Measurements from ENCODE around the gene DLGAP1.
"Not testable (repeated sequence)": the region's sequence is repeated elsewhere in the genome, so short reads cannot be mapped to it uniquely, and the experiment has no call there.

The DLGAP1 gene

GRCh38 chr18:4063545-4063944, 391.6 kb downstream of the DLGAP1 start:
- DNase-seq, result no peak

- DNase-seq, result peak; percentile 1
Measured at GRCh38 chr18:4060427-4061281, 394.5 kb downstream of the DLGAP1 start.

GRCh38 chr18:4058179-4058578, 396.9 kb downstream of the DLGAP1 start:
- DNase-seq, result no peak

GRCh38 chr18:4040391-4041092, 414.6 kb downstream of the DLGAP1 start:
- no peak for DNase-seq

GRCh38 chr18:4035521-4035920, 419.6 kb downstream of the DLGAP1 start:
- no peak for DNase-seq

GRCh38 chr18:4034815-4035214, 420.3 kb downstream of the DLGAP1 start:
- DNase-seq, result not testable (repeated sequence)

GRCh38 chr18:4026542-4026941, 428.6 kb downstream of the DLGAP1 start:
- no peak for DNase-seq

GRCh38 chr18:4024702-4025101, 430.4 kb downstream of the DLGAP1 start:
- DNase-seq, result no peak

- not testable (repeated sequence) for DNase-seq
Measured at GRCh38 chr18:4022749-4023148, 432.4 kb downstream of the DLGAP1 start.

GRCh38 chr18:4020026-4020425, 435.1 kb downstream of the DLGAP1 start:
- DNase-seq, result no peak

- DNase-seq, result no peak
Measured at GRCh38 chr18:4017480-4017879, 437.6 kb downstream of the DLGAP1 start.

GRCh38 chr18:4016391-4017049, 438.6 kb downstream of the DLGAP1 start:
- peak; percentile 43 for DNase-seq

GRCh38 chr18:4007846-4008245, 447.3 kb downstream of the DLGAP1 start:
- no peak for DNase-seq

- DNase-seq, result peak; percentile 80
Measured at GRCh38 chr18:4004183-4004829, 450.8 kb downstream of the DLGAP1 start.

GRCh38 chr18:3998698-3999333, 456.3 kb downstream of the DLGAP1 start:
- DNase-seq, result peak; percentile 58

- peak; percentile 69 for DNase-seq
Measured at GRCh38 chr18:3995476-3996102, 459.5 kb downstream of the DLGAP1 start.

GRCh38 chr18:3993941-3994687, 461.0 kb downstream of the DLGAP1 start:
- DNase-seq, result no peak

- DNase-seq, result peak; percentile 84
Measured at GRCh38 chr18:3985664-3986063, 469.4 kb downstream of the DLGAP1 start.

- no peak for DNase-seq
Measured at GRCh38 chr18:3985020-3985419, 470.1 kb downstream of the DLGAP1 start.

- DNase-seq, result no peak
Measured at GRCh38 chr18:3984163-3984757, 470.8 kb downstream of the DLGAP1 start.

Measured in fibroblast of skin of right biceps (primary cell).